ENCODE measurements around the gene KASH5. TPM values are rescaled to one million over a fixed set of nuclear protein-coding genes. Genes with fewer than 3 reads are reported as not detected.

KASH5 gene
- polyA plus RNA-seq, 6 donors from 2014 or later = not detected

- Mint-ChIP-seq H3K9me3 (peaks cover 0 to 1% (median 0%) of the 10 kb centered on the region in 7 donors), H3K4me1 (peaks cover 41 to 61% (median 48%) of the 10 kb centered on the region in 3 donors), H3K27ac (peak overlapping the region; percentile 71 to 94 (median 84)), H3K27me3 (no peaks in the 10 kb centered on the region), H3K4me3 (peak overlapping the region in 7 of 8 donors; percentile 47 to 93 (median 81)), H3K36me3 (no peaks in the 10 kb centered on the region)
- ATAC-seq (ENCODE audit: low read depth in 2 of 2) (peak; percentile 89 to 91), DNase-seq (peak; percentile 39)
Measured at GRCh38 chr19:49409441-49410029, 21.5 kb downstream of the KASH5 start.

GRCh38 chr19:49411681-49412326, 23.8 kb downstream of the KASH5 start:
- H3K9me3 Mint-ChIP-seq = peaks cover 0 to 1% (median 0%) of the 10 kb centered on the region in 7 donors
- H3K27ac Mint-ChIP-seq = peak overlapping the region; percentile 22 to 96 (median 64)
- peaks cover 4 to 10% (median 5%) of the 10 kb centered on the region in 3 donors for H3K27me3 Mint-ChIP-seq
- H3K36me3 Mint-ChIP-seq = no peaks in the 10 kb centered on the region
- no peak for DNase-seq
- no peak for ATAC-seq (ENCODE audit: low read depth in 2 of 2)
- H3K4me3 Mint-ChIP-seq = peak overlapping the region in 2 of 8 donors; percentile 36 to 75
- H3K4me1 Mint-ChIP-seq = peaks cover 45 to 60% (median 54%) of the 10 kb centered on the region in 3 donors

GRCh38 chr19:49413348-49413747, 25.3 kb downstream of the KASH5 start:
- ATAC-seq (ENCODE audit: low read depth in 2 of 2) = no peak
- Mint-ChIP-seq H3K27ac (peak overlapping the region in 3 of 6 donors; percentile 35 to 89 (median 87)), H3K9me3 (peaks cover 0 to 1% (median 0%) of the 10 kb centered on the region in 7 donors), H3K4me1 (peaks cover 42 to 60% (median 51%) of the 10 kb centered on the region in 3 donors), H3K4me3 (no peak overlapping the region), H3K36me3 (no peaks in the 10 kb centered on the region), H3K27me3 (peaks cover 9 to 23% (median 19%) of the 10 kb centered on the region in 3 donors)
- DNase-seq = no peak

- Mint-ChIP-seq H3K36me3 (no peaks in the 10 kb centered on the region), H3K9me3 (peaks cover 0 to under 1% (median 0%) of the 10 kb centered on the region in 7 donors), H3K4me1 (peaks cover 33 to 52% (median 47%) of the 10 kb centered on the region in 3 donors), H3K27me3 (peaks cover 15 to 32% (median 28%) of the 10 kb centered on the region in 3 donors), H3K27ac (no peak overlapping the region), H3K4me3 (no peak overlapping the region)
- no peak for ATAC-seq (ENCODE audit: low read depth in 2 of 2)
- DNase-seq = no peak
Measured at GRCh38 chr19:49414256-49414655, 26.2 kb downstream of the KASH5 start.

GRCh38 chr19:49415102-49415809, 27.2 kb downstream of the KASH5 start:
- no peak overlapping the region for H3K27ac Mint-ChIP-seq
- peaks cover 32 to 51% (median 41%) of the 10 kb centered on the region in 3 donors for H3K4me1 Mint-ChIP-seq
- peaks cover 0 to 2% (median 0%) of the 10 kb centered on the region in 7 donors for H3K9me3 Mint-ChIP-seq
- H3K36me3 Mint-ChIP-seq = peaks cover 0 to 9% of the 10 kb centered on the region in 2 donors
- no peak for DNase-seq
- H3K27me3 Mint-ChIP-seq = peaks cover 25 to 42% (median 38%) of the 10 kb centered on the region in 3 donors
- H3K4me3 Mint-ChIP-seq = peak overlapping the region in 1 of 8 donors; percentile 50
- peak; percentile 35 to 63 for ATAC-seq (ENCODE audit: low read depth in 2 of 2)

GRCh38 chr19:49415810-49416200, 27.8 kb downstream of the KASH5 start:
- no peak for DNase-seq
- H3K36me3 Mint-ChIP-seq = peaks cover 0 to 11% of the 10 kb centered on the region in 2 donors
- peaks cover 35 to 52% (median 43%) of the 10 kb centered on the region in 3 donors for H3K4me1 Mint-ChIP-seq
- ATAC-seq (ENCODE audit: low read depth in 2 of 2) = no peak
- peaks cover 29 to 48% (median 44%) of the 10 kb centered on the region in 3 donors for H3K27me3 Mint-ChIP-seq
- H3K4me3 Mint-ChIP-seq = peak overlapping the region in 1 of 8 donors; percentile 53
- H3K9me3 Mint-ChIP-seq = peaks cover 0 to 2% (median 0%) of the 10 kb centered on the region in 7 donors
- H3K27ac Mint-ChIP-seq = no peak overlapping the region

- no peak for DNase-seq
- Mint-ChIP-seq H3K27ac (no peak overlapping the region), H3K9me3 (peaks cover 0 to 2% (median 0%) of the 10 kb centered on the region in 7 donors), H3K27me3 (peaks cover 39 to 60% (median 57%) of the 10 kb centered on the region in 3 donors), H3K4me3 (peak overlapping the region in 1 of 8 donors; percentile 35), H3K4me1 (peaks cover 36 to 51% (median 42%) of the 10 kb centered on the region in 3 donors), H3K36me3 (peaks cover 0 to 19% of the 10 kb centered on the region in 2 donors)
- no peak for ATAC-seq (ENCODE audit: low read depth in 2 of 2)
Measured at GRCh38 chr19:49417088-49417487, 29.0 kb downstream of the KASH5 start.

- Mint-ChIP-seq H3K36me3 (peaks cover 0 to 19% of the 10 kb centered on the region in 2 donors), H3K9me3 (peaks cover 0 to 5% (median 0%) of the 10 kb centered on the region in 7 donors), H3K27me3 (peaks cover 45 to 75% (median 71%) of the 10 kb centered on the region in 3 donors), H3K4me1 (peaks cover 39 to 51% (median 49%) of the 10 kb centered on the region in 3 donors), H3K4me3 (no peak overlapping the region), H3K27ac (no peak overlapping the region)
- ATAC-seq (ENCODE audit: low read depth in 2 of 2) = no peak
- no peak for DNase-seq
Measured at GRCh38 chr19:49418511-49418910, 30.5 kb downstream of the KASH5 start.

- Mint-ChIP-seq H3K4me1 (peaks cover 44 to 54% (median 54%) of the 10 kb centered on the region in 3 donors), H3K9me3 (peaks cover 0 to 5% (median 0%) of the 10 kb centered on the region in 7 donors), H3K36me3 (peaks cover 0 to 19% of the 10 kb centered on the region in 2 donors), H3K27me3 (peaks cover 51 to 81% (median 77%) of the 10 kb centered on the region in 3 donors), H3K4me3 (no peak overlapping the region), H3K27ac (peak overlapping the region in 2 of 6 donors; percentile 13 to 89)
- ATAC-seq (ENCODE audit: low read depth in 2 of 2) = no peak
- DNase-seq = no peak
Measured at GRCh38 chr19:49419173-49419572, 31.1 kb downstream of the KASH5 start.

GRCh38 chr19:49420227-49420626, 32.2 kb downstream of the KASH5 start:
- Mint-ChIP-seq H3K27ac (peak overlapping the region in 3 of 6 donors; percentile 56 to 80 (median 64)), H3K4me3 (peak overlapping the region in 5 of 8 donors; percentile 37 to 77 (median 53)), H3K4me1 (peaks cover 40 to 57% (median 52%) of the 10 kb centered on the region in 3 donors), H3K27me3 (peaks cover 58 to 92% (median 87%) of the 10 kb centered on the region in 3 donors), H3K9me3 (peaks cover 0 to 5% (median 0%) of the 10 kb centered on the region in 7 donors), H3K36me3 (peaks cover 0 to 19% of the 10 kb centered on the region in 2 donors)
- DNase-seq (no peak), ATAC-seq (ENCODE audit: low read depth in 2 of 2) (no peak)

GRCh38 chr19:49421039-49421877, 33.2 kb downstream of the KASH5 start:
- Mint-ChIP-seq H3K9me3 (peaks cover 0 to 5% (median 0%) of the 10 kb centered on the region in 7 donors), H3K4me1 (peaks cover 48 to 67% (median 56%) of the 10 kb centered on the region in 3 donors), H3K27me3 (peaks cover 64 to 96% (median 92%) of the 10 kb centered on the region in 3 donors), H3K4me3 (peak overlapping the region; percentile 0 to 81 (median 72)), H3K27ac (peak overlapping the region in 1 of 6 donors; percentile 86), H3K36me3 (peaks cover 0 to 19% of the 10 kb centered on the region in 2 donors)
- DNase-seq (no peak), ATAC-seq (ENCODE audit: low read depth in 2 of 2) (peak; percentile 55)

- no peak overlapping the region for H3K27ac Mint-ChIP-seq
Measured at GRCh38 chr19:49421878-49422202, 33.8 kb downstream of the KASH5 start.

More at GRCh38 chr19:49421878-49422202, 33.8 kb downstream of the KASH5 start:
- Mint-ChIP-seq H3K36me3 (peaks cover 0 to 25% of the 10 kb centered on the region in 2 donors), H3K4me3 (peak overlapping the region in 7 of 8 donors; percentile 0 to 78 (median 69)), H3K27me3 (peaks cover 70 to 98% (median 98%) of the 10 kb centered on the region in 3 donors), H3K4me1 (peaks cover 54 to 73% (median 62%) of the 10 kb centered on the region in 3 donors), H3K9me3 (peaks cover 0 to 7% (median 0%) of the 10 kb centered on the region in 7 donors)
- DNase-seq (no peak), ATAC-seq (ENCODE audit: low read depth in 2 of 2) (no peak)

Measured in naive B cell (primary cell).